H9 (cell line): ENCODE measurements around the gene CERS6. TPM values are rescaled to one million over a fixed set of nuclear protein-coding genes. Genes with fewer than 3 reads are reported as not detected.

Experiments used
- DNase-seq: peaks from one replicate; pipeline ENCODE4 v3.0.0-alpha.2; 2017
- H2AFZ ChIP-seq: one replicate; pipeline ENCODE4 v1.6.1; 2013; ENCODE audit warnings: mild to moderate bottlenecking, low read length, control low read depth, moderate library complexity
- H2AK5ac ChIP-seq: 2 replicates; pipeline ENCODE4 v1.6.1; 2013; ENCODE audit warnings: low read length, control low read depth, mixed read lengths; ENCODE audit not compliant: insufficient read length
- H2BK120ac ChIP-seq: one replicate; pipeline ENCODE4 v1.6.1; 2013; ENCODE audit warnings: low read depth, mild to moderate bottlenecking, low read length, control low read depth, inconsistent platforms; ENCODE audit not compliant: poor library complexity, severe bottlenecking
- H2BK12ac ChIP-seq: 2 replicates; pipeline ENCODE4 v1.6.1; 2013; ENCODE audit warnings: low read length, control low read depth, mixed read lengths, low read depth; ENCODE audit not compliant: insufficient read length
- H2BK15ac ChIP-seq: 2 replicates; pipeline ENCODE4 v1.6.1; 2013; ENCODE audit warnings: low read depth, low read length, control low read depth
- H2BK20ac ChIP-seq: one replicate; pipeline ENCODE4 v1.6.1; 2013; ENCODE audit warnings: low read depth, mild to moderate bottlenecking, low read length, control low read depth, inconsistent platforms; ENCODE audit not compliant: poor library complexity, severe bottlenecking
- H2BK5ac ChIP-seq: 2 replicates; pipeline ENCODE4 v1.6.1; 2013; ENCODE audit warnings: low read length, control low read depth, mixed read lengths; ENCODE audit not compliant: insufficient read length
- H3K14ac ChIP-seq: 2 replicates; pipeline ENCODE4 v1.6.1; 2013; ENCODE audit warnings: low read length, control low read depth; ENCODE audit not compliant: insufficient read depth
- H3K18ac ChIP-seq: 2 replicates; pipeline ENCODE4 v1.6.1; 2013; ENCODE audit warnings: low read depth, mild to moderate bottlenecking, mixed read lengths, low read length, control low read depth; ENCODE audit not compliant: insufficient read length
- H3K23ac ChIP-seq: 2 replicates; pipeline ENCODE4 v1.6.1; 2013; ENCODE audit warnings: low read length, control low read depth, mixed read lengths, low read depth; ENCODE audit not compliant: insufficient read length
- H3K23me2 ChIP-seq: 2 replicates; pipeline ENCODE4 v1.6.1; 2013; ENCODE audit warnings: low read depth, mild to moderate bottlenecking, mixed read lengths, low read length, control low read depth; ENCODE audit not compliant: insufficient read length, poor library complexity, severe bottlenecking
- H3K27ac ChIP-seq: 2 replicates; pipeline ENCODE4 v1.5.1; 2013; ENCODE audit warnings: low read length, control low read depth, mixed read lengths, low read depth; ENCODE audit not compliant: insufficient read length
- H3K27me3 ChIP-seq: 2 replicates; pipeline ENCODE4 v1.6.1; 2013; ENCODE audit warnings: low read length, control low read depth, inconsistent platforms; ENCODE audit not compliant: insufficient read depth
- H3K4ac ChIP-seq: 2 replicates; pipeline ENCODE4 v1.6.1; 2013; ENCODE audit warnings: low read depth, mild to moderate bottlenecking, control low read depth, inconsistent platforms, low read length, moderate library complexity
- H3K4me1 ChIP-seq: 2 replicates; pipeline ENCODE4 v1.6.1; 2013; ENCODE audit warnings: low read length, control low read depth, inconsistent platforms; ENCODE audit not compliant: insufficient read depth
- H3K4me2 ChIP-seq: 2 replicates; pipeline ENCODE4 v1.6.1; 2013; ENCODE audit warnings: low read length, control low read depth, mixed read lengths; ENCODE audit not compliant: insufficient read length, insufficient read depth
- H3K56ac ChIP-seq: 2 replicates; pipeline ENCODE4 v1.6.1; 2013; ENCODE audit warnings: low read depth, mild to moderate bottlenecking, mixed read lengths, low read length, control low read depth; ENCODE audit not compliant: insufficient read length
- H3K79me1 ChIP-seq: 2 replicates; pipeline ENCODE4 v1.6.1; 2013; ENCODE audit warnings: low read depth, mild to moderate bottlenecking, moderate library complexity, low read length, control low read depth, inconsistent platforms; ENCODE audit not compliant: insufficient read depth, poor library complexity, severe bottlenecking
- H3K79me2 ChIP-seq: 2 replicates; pipeline ENCODE4 v1.6.1; 2013; ENCODE audit warnings: low read length, control low read depth, inconsistent platforms; ENCODE audit not compliant: insufficient read depth
- H3K9ac ChIP-seq: 2 replicates; pipeline ENCODE4 v1.6.1; 2013; ENCODE audit warnings: low read length, control low read depth, mixed read lengths; ENCODE audit not compliant: insufficient read length; ENCODE audit errors: extremely low read depth
- H3K9me3 ChIP-seq: one replicate; pipeline ENCODE4 v1.6.1; 2013; ENCODE audit warnings: low read depth, low read length, inconsistent platforms; ENCODE audit not compliant: control insufficient read depth
- H3T11ph ChIP-seq: one replicate; pipeline ENCODE4 v1.6.1; 2013; ENCODE audit warnings: mild to moderate bottlenecking, low read length, control low read depth, inconsistent platforms
- H4K20me1 ChIP-seq: one replicate; pipeline ENCODE4 v1.6.1; 2013; ENCODE audit not compliant: control insufficient read depth, insufficient read length, insufficient read depth
- H4K5ac ChIP-seq: 2 replicates; pipeline ENCODE4 v1.6.1; 2013; ENCODE audit warnings: low read depth, mild to moderate bottlenecking, mixed read lengths, low read length, control low read depth; ENCODE audit not compliant: insufficient read length
- H4K8ac ChIP-seq: replicated peaks from 2 replicates; pipeline ENCODE4 v1.6.1; 2013; ENCODE audit warnings: low read length, control low read depth, mixed read lengths, low read depth; ENCODE audit not compliant: insufficient read length
- H4K91ac ChIP-seq: 2 replicates; pipeline ENCODE4 v1.6.1; 2013; ENCODE audit warnings: low read depth, mild to moderate bottlenecking, moderate library complexity, mixed read lengths, low read length, control low read depth; ENCODE audit not compliant: insufficient read length
- H3K27ac Mint-ChIP-seq, 3 experiments: 2 replicates in 2 of 3; 3 replicates in 1 of 3; pipeline ENCODE4 v1.8.0; 2020 to 2021; ENCODE audit warnings: mixed read lengths in 3 of 3, mild to moderate bottlenecking in 1 of 3, moderate library complexity in 1 of 3
- H3K27me3 Mint-ChIP-seq: 2 replicates; pipeline ENCODE4 v1.8.0; 2021; ENCODE audit warnings: low read depth, mild to moderate bottlenecking, moderate library complexity, mixed read lengths
- H3K36me3 Mint-ChIP-seq, 3 experiments: 2 replicates in 2 of 3; 3 replicates in 1 of 3; pipeline ENCODE4 v1.8.0; 2020 to 2021; ENCODE audit warnings: low read depth in 3 of 3, mixed read lengths in 3 of 3; ENCODE audit not compliant: insufficient read depth in 1 of 3
- H3K4me1 Mint-ChIP-seq, 2 experiments: 2 replicates each; pipeline ENCODE4 v1.8.0; 2020; ENCODE audit warnings: mixed read lengths in 2 of 2
- H3K4me3 Mint-ChIP-seq, 2 experiments: 2 replicates in 1 of 2; 3 replicates in 1 of 2; pipeline ENCODE4 v1.8.0; 2020 to 2021; ENCODE audit warnings: mild to moderate bottlenecking in 2 of 2, mixed read lengths in 2 of 2, moderate library complexity in 1 of 2
- H3K9me3 Mint-ChIP-seq, 2 experiments: 2 replicates in 1 of 2; 3 replicates in 1 of 2; pipeline ENCODE4 v1.8.0; 2020; ENCODE audit warnings: mild to moderate bottlenecking in 2 of 2, mixed read lengths in 2 of 2, moderate library complexity in 1 of 2
- WGBS: extraction: QIAGEN DNeasy Blood & Tissue Kit; methylation state at CpG from one replicate; pipeline ENCODE4 v1.1.7; 2013; ENCODE audit warnings: missing lambda C conversion rate, low lambda C conversion rate, mixed read lengths; ENCODE audit not compliant: insufficient read length; ENCODE audit errors: extremely low coverage; 5-methylcytosine and 5-hydroxymethylcytosine counted together
- total RNA-seq: library from RNA; stranded (reverse); gene quantifications from 2 replicates; pipeline ENCODE4 v1.2.1, GENCODE V29; 2021
- TF ChIP-seq, protein P1 (sequence below): fragments of 200-600 bp; sonication (generic); conservative IDR thresholded peaks from 3 replicates; pipeline ENCODE4 v1.8.0; 2021; ENCODE audit warnings: antibody characterized with exemption, mild to moderate bottlenecking

CERS6 gene
- total RNA-seq, 1 experiment from 2014 or later: 17.7 TPM

DNA sequence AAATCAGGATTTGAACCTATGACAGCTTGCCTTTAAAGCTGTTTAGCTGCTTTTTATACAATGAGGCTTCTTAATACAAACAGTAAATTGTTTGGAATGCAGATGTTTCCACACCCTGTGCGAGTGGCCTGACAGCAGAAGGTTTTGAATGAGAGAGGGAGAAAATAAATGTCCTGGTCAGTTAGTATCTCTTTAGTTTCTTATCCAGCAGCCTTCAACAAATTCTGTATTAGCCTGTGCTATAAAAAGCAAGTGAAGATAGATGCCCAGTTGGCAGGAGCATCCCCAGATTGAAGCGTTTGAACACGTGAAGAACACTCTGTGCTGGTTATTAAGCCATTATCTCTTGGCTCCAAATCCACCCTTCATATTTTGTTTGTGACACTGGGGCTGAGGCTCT, 70.6 kb downstream of the CERS6 start:
- Histone ChIP-seq H2BK120ac (no peak overlapping the region), H3K4me1 (peaks cover 5% of the 10 kb centered on the region; the same call in 1 of the 2 replicates), H4K20me1 (no peaks in the 10 kb centered on the region), H4K91ac (no peak overlapping the region), H3K79me2 (peaks cover 5% of the 10 kb centered on the region; the same call in 1 of the 2 replicates), H2AFZ (no peak overlapping the region), H3K27me3 (no peaks in the 10 kb centered on the region), H2BK5ac (no peak overlapping the region), H3K56ac (no peak overlapping the region), H2BK12ac (no peak overlapping the region), H2BK15ac (no peak overlapping the region), H3K4me2 (no peak overlapping the region), H2AK5ac (no peak overlapping the region), H3K4ac (no peak overlapping the region), H3K23me2 (no peaks in the 10 kb centered on the region), H4K5ac (no peak overlapping the region), H3K79me1 (peaks cover 2% of the 10 kb centered on the region), H3K14ac (no peak overlapping the region), H3K9me3 (no peaks in the 10 kb centered on the region), H3K18ac (no peak overlapping the region), H2BK20ac (no peak overlapping the region), H3K9ac (no peak overlapping the region), H3K23ac (no peak overlapping the region), H3T11ph (no peak overlapping the region), H3K27ac (no peak overlapping the region), H4K8ac (no peak overlapping the region)
- Mint-ChIP-seq H3K4me1 (peaks cover 40 to 49% of the 10 kb centered on the region in 2 experiments), H3K36me3 (peaks cover 0 to 5% (median 0%) of the 10 kb centered on the region in 3 experiments; a peak in 1 of 7 replicates), H3K27ac (no peak overlapping the region), H3K4me3 (no peak overlapping the region), H3K9me3 (no peaks in the 10 kb centered on the region; a peak in 1 of 5 replicates), H3K27me3 (no peaks in the 10 kb centered on the region)
- no peak for DNase-seq
- no CpG with 5 or more reads among the region's 3 CpGs for WGBS
- TF ChIP-seq, protein P1, sequence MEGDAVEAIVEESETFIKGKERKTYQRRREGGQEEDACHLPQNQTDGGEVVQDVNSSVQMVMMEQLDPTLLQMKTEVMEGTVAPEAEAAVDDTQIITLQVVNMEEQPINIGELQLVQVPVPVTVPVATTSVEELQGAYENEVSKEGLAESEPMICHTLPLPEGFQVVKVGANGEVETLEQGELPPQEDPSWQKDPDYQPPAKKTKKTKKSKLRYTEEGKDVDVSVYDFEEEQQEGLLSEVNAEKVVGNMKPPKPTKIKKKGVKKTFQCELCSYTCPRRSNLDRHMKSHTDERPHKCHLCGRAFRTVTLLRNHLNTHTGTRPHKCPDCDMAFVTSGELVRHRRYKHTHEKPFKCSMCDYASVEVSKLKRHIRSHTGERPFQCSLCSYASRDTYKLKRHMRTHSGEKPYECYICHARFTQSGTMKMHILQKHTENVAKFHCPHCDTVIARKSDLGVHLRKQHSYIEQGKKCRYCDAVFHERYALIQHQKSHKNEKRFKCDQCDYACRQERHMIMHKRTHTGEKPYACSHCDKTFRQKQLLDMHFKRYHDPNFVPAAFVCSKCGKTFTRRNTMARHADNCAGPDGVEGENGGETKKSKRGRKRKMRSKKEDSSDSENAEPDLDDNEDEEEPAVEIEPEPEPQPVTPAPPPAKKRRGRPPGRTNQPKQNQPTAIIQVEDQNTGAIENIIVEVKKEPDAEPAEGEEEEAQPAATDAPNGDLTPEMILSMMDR: no peak
